OCI-LY1 (cell line): ENCODE data around the gene TMA7B.

Experiments
- H2AFZ ChIP-seq: fragments of 200-600 bp; sonication (generic), shearing (Covaris generic); 2 replicates; pipeline ENCODE4 v1.6.0; 2014; ENCODE audit warnings: antibody characterized with exemption, mild to moderate bottlenecking, low read length
- H3F3A ChIP-seq: fragments of 200-600 bp; sonication (generic), shearing (Covaris generic); 2 replicates; pipeline ENCODE4 v1.6.0; 2014; ENCODE audit warnings: mild to moderate bottlenecking, antibody characterized with exemption, low read length, moderate library complexity; ENCODE audit not compliant: insufficient read depth
- H3K27ac ChIP-seq: fragments of 200-600 bp; sonication (generic); 2 replicates; pipeline ENCODE4 v1.5.1; 2014; ENCODE audit warnings: low read length, mixed run types, mild to moderate bottlenecking, low read depth; ENCODE audit not compliant: poor library complexity, severe bottlenecking
- H3K27me3 ChIP-seq: fragments of 200-600 bp; sonication (generic); 2 replicates; pipeline ENCODE4 v1.6.0; 2014; ENCODE audit warnings: antibody characterized with exemption, mild to moderate bottlenecking, low read length, moderate library complexity; ENCODE audit not compliant: insufficient read depth
- H3K36me3 ChIP-seq: fragments of 200-600 bp; sonication (generic); 2 replicates; pipeline ENCODE4 v1.6.1; 2014; ENCODE audit warnings: mild to moderate bottlenecking, antibody characterized with exemption, low read length, moderate library complexity, mixed read lengths; ENCODE audit not compliant: insufficient read depth
- H3K4me1 ChIP-seq: fragments of 200-600 bp; sonication (generic); 2 replicates; pipeline ENCODE4 v1.5.1; 2014; ENCODE audit warnings: mild to moderate bottlenecking, low read length, moderate library complexity; ENCODE audit not compliant: insufficient read depth, severe bottlenecking
- H3K4me2 ChIP-seq: fragments of 200-600 bp; sonication (generic), shearing (Covaris generic); 2 replicates; pipeline ENCODE4 v1.6.1; 2014; ENCODE audit warnings: low read length
- H3K4me3 ChIP-seq: fragments of 200-600 bp; sonication (generic); 2 replicates; pipeline ENCODE4 v1.5.1; 2014; ENCODE audit warnings: low read length, low read depth, mild to moderate bottlenecking, mixed read lengths; ENCODE audit not compliant: poor library complexity, severe bottlenecking
- H3K79me2 ChIP-seq: fragments of 200-600 bp; shearing (Covaris generic); 2 replicates; pipeline ENCODE4 v1.6.1; 2016; ENCODE audit warnings: mixed run types, low read length, mixed read lengths; ENCODE audit not compliant: insufficient read depth
- H3K9ac ChIP-seq: fragments of 200-600 bp; sonication (generic), shearing (Covaris generic); 2 replicates; pipeline ENCODE4 v1.6.1; 2014; ENCODE audit warnings: mild to moderate bottlenecking, low read length, mixed read lengths
- H3K9me2 ChIP-seq: fragments of 200-600 bp; sonication (generic), shearing (Covaris generic); 2 replicates; pipeline ENCODE4 v1.6.1; 2014; ENCODE audit warnings: low read depth, mild to moderate bottlenecking, low read length, mixed read lengths
- H3K9me3 ChIP-seq: fragments of 200-600 bp; shearing (Covaris generic); 2 replicates; pipeline ENCODE4 v1.6.1; 2014; ENCODE audit warnings: low read length, mixed read lengths
- H4K20me1 ChIP-seq: fragments of 200-600 bp; sonication (generic), shearing (Covaris generic); 2 replicates; pipeline ENCODE4 v1.6.0; 2016; ENCODE audit warnings: mild to moderate bottlenecking, low read length; ENCODE audit not compliant: insufficient read depth
- EZH2 ChIP-seq: fragments of 200-600 bp; sonication (generic), shearing (Covaris generic); IDR thresholded peaks from 2 replicates; pipeline ENCODE4 v1.8.0; 2017; ENCODE audit warnings: borderline replicate concordance, mixed run types, mild to moderate bottlenecking, antibody characterized with exemption, low read length, moderate library complexity, mixed read lengths
- TF ChIP-seq, protein P1 (sequence below): fragments of 200-600 bp; sonication (generic), shearing (Covaris generic); IDR thresholded peaks from 2 replicates; pipeline ENCODE4 v1.5.1; 2017; ENCODE audit warnings: mild to moderate bottlenecking, antibody characterized with exemption, low read length, moderate library complexity, mixed read lengths

The TMA7B gene

DNA sequence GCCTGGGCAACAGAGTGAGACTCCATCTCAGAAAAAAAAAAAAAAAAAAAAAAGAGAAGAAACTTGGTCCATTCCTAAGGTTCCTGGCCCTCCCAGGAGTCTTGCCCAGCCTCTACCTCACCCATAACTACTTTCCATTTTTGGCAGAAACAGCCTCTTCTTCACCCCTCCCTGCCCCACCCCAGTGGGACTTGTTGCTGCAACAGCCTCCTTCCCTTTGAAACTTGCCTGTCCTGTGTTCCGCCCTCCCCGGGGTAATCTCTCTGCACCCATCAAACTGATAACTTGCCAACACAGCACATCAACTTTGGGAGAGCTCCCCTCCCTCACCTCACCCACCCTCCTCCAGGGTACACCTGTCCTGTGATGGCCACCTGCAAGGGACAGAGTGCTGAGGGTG is 24.5 kb downstream of the TMA7B start:
- Histone ChIP-seq H3K36me3 (no peaks in the 10 kb centered on the region), H3K27ac (no peak overlapping the region), H3K79me2 (no peaks in the 10 kb centered on the region), H3K4me3 (no peak overlapping the region), H2AFZ (no peak overlapping the region), H3K4me1 (no peaks in the 10 kb centered on the region), H3K27me3 (0 out of 2 replicates have a peak, but pooled peaks cover 3% of the 10 kb centered on the region), H3K9me2 (no peaks in the 10 kb centered on the region), H4K20me1 (no peaks in the 10 kb centered on the region), H3F3A (no peaks in the 10 kb centered on the region), H3K9ac (no peak overlapping the region), H3K9me3 (no peaks in the 10 kb centered on the region), H3K4me2 (no peak overlapping the region)
- TF ChIP-seq, protein P1, sequence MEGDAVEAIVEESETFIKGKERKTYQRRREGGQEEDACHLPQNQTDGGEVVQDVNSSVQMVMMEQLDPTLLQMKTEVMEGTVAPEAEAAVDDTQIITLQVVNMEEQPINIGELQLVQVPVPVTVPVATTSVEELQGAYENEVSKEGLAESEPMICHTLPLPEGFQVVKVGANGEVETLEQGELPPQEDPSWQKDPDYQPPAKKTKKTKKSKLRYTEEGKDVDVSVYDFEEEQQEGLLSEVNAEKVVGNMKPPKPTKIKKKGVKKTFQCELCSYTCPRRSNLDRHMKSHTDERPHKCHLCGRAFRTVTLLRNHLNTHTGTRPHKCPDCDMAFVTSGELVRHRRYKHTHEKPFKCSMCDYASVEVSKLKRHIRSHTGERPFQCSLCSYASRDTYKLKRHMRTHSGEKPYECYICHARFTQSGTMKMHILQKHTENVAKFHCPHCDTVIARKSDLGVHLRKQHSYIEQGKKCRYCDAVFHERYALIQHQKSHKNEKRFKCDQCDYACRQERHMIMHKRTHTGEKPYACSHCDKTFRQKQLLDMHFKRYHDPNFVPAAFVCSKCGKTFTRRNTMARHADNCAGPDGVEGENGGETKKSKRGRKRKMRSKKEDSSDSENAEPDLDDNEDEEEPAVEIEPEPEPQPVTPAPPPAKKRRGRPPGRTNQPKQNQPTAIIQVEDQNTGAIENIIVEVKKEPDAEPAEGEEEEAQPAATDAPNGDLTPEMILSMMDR = no peak
- no peak for TF ChIP-seq EZH2

DNA sequence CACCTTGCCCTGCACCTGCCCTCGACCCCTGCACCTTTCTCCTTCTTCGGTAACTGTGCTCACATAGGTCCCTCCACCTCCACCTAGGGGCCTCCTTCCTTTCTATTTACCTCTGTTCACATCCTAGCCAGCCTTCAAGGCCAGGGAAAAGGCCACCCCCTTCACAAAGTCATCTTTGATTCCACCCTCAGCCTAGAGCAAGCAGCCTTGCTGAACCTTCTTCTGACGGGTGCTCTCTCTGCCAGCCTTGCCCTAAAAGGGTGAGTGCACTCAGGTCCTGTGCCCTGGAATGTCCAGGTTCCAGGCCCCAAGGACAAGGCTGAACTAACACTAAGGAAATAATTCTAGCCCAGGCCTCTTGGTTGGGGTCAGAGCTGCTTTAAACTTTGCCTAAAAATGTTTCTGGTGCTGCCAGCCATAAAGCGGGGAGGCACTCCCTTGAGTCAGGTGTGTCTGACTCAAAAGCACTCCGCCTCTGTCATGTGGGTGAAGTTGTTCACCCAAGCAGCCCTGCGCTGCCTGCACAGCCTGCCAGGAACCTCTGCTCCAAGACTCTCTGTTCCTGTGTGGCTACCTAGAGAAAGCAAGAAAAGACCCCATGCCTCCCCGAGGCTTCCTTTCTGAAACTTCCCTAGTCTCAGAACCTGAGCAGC is 25.3 kb downstream of the TMA7B start:
- Histone ChIP-seq H3K9me3 (no peaks in the 10 kb centered on the region), H3K79me2 (no peaks in the 10 kb centered on the region), H3K4me3 (no peak overlapping the region), H4K20me1 (no peaks in the 10 kb centered on the region), H3F3A (no peaks in the 10 kb centered on the region), H3K36me3 (no peaks in the 10 kb centered on the region), H3K27ac (no peak overlapping the region), H3K4me2 (no peak overlapping the region), H3K4me1 (no peaks in the 10 kb centered on the region), H3K9ac (no peak overlapping the region), H3K9me2 (no peaks in the 10 kb centered on the region), H3K27me3 (0 out of 2 replicates have a peak, but pooled peaks cover 3% of the 10 kb centered on the region), H2AFZ (no peak overlapping the region)
- TF ChIP-seq, protein P1 = no peak
- no peak for TF ChIP-seq EZH2

DNA sequence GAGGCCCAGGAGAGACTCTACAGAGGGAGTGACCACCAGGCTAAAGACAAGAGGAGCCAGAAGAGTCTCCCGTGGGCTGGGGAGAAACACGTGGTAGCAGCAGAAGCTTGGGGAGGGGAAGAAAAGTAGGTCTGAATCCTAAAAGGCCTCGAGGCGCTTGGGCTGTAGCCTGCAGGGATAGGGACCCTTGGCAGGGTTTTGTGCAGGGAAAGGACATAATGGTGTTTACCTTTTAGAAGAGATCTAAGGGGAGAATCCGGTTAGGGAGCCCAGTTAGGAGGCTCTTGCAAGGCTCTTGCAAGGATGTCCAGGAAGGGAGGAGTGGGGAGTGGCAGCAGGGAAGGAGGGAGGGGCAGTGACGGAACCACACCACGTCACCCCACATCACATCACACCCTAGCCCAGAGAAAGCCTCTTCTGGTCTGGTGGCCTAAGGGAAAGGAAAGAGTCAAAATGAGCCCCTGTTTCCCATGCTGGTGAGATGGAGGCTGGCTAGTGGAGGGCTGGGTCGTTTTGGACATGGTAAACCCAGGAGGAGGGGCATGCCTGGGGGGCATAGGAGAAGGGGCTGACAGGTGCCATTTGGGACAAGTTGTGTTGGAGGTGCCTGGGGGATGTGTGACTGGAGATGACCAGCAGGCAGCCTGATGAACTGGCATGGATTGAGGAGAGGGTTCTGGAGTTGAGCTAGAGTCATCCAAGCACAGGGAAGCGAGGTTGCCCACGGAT is 28.4 kb downstream of the TMA7B start:
- H3K4me2 ChIP-seq = no peak overlapping the region
- H4K20me1 ChIP-seq = no peaks in the 10 kb centered on the region
- no peak overlapping the region for H3K9ac ChIP-seq
- H3K36me3 ChIP-seq = no peaks in the 10 kb centered on the region
- H3K4me3 ChIP-seq = no peak overlapping the region
- no peaks in the 10 kb centered on the region for H3K79me2 ChIP-seq
- no peak overlapping the region for H2AFZ ChIP-seq
- H3K9me2 ChIP-seq = no peaks in the 10 kb centered on the region
- TF ChIP-seq EZH2 = no peak
- TF ChIP-seq, protein P1 = no peak
- H3K4me1 ChIP-seq = no peaks in the 10 kb centered on the region
- H3F3A ChIP-seq = no peaks in the 10 kb centered on the region
- H3K27me3 ChIP-seq = peaks cover 3% of the 10 kb centered on the region; the same call in 1 of the 2 replicates
- H3K9me3 ChIP-seq = no peaks in the 10 kb centered on the region
- H3K27ac ChIP-seq = no peak overlapping the region
